ENCODE measurements around the gene GNE.

DNA sequence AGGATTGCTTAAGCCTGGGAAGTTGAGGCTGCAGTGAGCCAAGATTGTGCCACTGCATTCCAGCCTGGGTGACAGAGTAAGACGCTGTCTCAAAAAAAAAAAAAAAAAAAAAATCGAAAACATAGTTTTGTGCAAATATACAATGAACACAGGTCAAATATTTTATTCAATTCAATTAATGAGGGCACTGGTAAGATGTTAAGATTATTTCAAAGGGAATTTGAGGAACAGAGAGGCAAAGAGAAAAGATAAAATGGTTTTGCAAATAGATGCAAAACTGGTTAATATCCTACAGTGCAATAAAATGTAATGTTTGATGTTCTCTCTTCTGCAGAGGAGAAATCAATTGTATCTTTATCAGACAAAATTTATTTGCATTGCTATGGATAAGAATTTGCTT lies 39.5 kb upstream of the GNE start:
- TF ChIP-seq, protein P1, sequence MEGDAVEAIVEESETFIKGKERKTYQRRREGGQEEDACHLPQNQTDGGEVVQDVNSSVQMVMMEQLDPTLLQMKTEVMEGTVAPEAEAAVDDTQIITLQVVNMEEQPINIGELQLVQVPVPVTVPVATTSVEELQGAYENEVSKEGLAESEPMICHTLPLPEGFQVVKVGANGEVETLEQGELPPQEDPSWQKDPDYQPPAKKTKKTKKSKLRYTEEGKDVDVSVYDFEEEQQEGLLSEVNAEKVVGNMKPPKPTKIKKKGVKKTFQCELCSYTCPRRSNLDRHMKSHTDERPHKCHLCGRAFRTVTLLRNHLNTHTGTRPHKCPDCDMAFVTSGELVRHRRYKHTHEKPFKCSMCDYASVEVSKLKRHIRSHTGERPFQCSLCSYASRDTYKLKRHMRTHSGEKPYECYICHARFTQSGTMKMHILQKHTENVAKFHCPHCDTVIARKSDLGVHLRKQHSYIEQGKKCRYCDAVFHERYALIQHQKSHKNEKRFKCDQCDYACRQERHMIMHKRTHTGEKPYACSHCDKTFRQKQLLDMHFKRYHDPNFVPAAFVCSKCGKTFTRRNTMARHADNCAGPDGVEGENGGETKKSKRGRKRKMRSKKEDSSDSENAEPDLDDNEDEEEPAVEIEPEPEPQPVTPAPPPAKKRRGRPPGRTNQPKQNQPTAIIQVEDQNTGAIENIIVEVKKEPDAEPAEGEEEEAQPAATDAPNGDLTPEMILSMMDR (IDR thresholded peaks at IDR 0.05): no peak
- no peak for TF ChIP-seq POLR2A (IDR thresholded peaks at IDR 0.05)

Measured in esophagus squamous epithelium (tissue), 4 donors.